Omental fat pad (tissue), 4 donors: ENCODE results near the gene IBSP. TPM values are rescaled to one million over a fixed set of nuclear protein-coding genes. Genes with fewer than 3 reads are reported as not detected.

Source experiments
- ATAC-seq: fragments of 150-250 bp; one replicate; pipeline ENCODE4 v1.9.1; 2016; ENCODE audit warnings: mild to moderate bottlenecking, moderate library complexity; ENCODE audit not compliant: low FRiP score
- DNase-seq: peaks from one replicate; pipeline ENCODE4 v3.0.0-alpha.2; 2019; ENCODE audit warnings: low spot score
- CTCF ChIP-seq, 3 donors: fragments of 450-650 bp; IDR thresholded peaks; one replicate each; pipeline ENCODE4 v1.5.1; 2016 to 2017; ENCODE audit warnings: antibody characterized with exemption in 3 of 3, mild to moderate bottlenecking in 3 of 3, moderate library complexity in 2 of 3
- total RNA-seq, 4 donors: library from RNA; depleted of rRNA; stranded (reverse); fragments of >200 nt; gene quantifications; one replicate each; pipeline ENCODE4 v1.1.0, GENCODE V29; 2016

IBSP gene
- total RNA-seq, 4 donors from 2014 or later, result not detected

GRCh38 chr4:87853891-87854290, 54.5 kb downstream of the IBSP start:
- ATAC-seq (no peak), DNase-seq (no peak)
- TF ChIP-seq CTCF (IDR thresholded peaks at IDR 0.05), result no peak

GRCh38 chr4:87855559-87855958, 56.2 kb downstream of the IBSP start:
- no peak for TF ChIP-seq CTCF (IDR thresholded peaks at IDR 0.05)
- no peak for ATAC-seq
- no peak for DNase-seq

- DNase-seq, result no peak
- ATAC-seq, result no peak
- no peak for TF ChIP-seq CTCF (IDR thresholded peaks at IDR 0.05)
These were observed 57.5 kb downstream of the IBSP start for GRCh38 chr4:87856816-87857215.

DNA sequence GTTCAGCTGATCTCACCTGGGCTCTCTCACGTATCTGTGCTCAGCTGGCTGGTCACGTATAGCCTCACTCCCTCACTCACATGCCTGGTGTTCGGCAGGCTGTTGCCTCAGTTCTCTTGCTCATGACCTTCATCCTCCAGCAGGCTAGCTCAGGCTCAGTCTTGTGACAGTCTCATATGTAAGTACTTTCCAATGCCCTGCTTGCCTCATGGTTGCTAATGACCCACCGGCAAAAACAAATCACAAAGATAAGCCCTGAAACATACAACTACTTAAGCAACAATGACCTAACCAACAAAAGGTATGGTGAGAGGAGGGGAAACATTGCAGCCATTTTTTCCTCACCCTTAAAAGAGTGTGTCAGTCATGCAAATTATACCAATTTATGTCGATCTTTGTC, 58.4 kb downstream of the IBSP start:
- no peak for TF ChIP-seq CTCF (IDR thresholded peaks at IDR 0.05)
- DNase-seq (no peak), ATAC-seq (no peak)

Other genes with a start within 250 kb of the IBSP start
- gene DSPP, start 191.0 kb upstream of the IBSP start, total RNA-seq, result not detected
- not detected for gene DMP1, start 149.3 kb upstream of the IBSP start, total RNA-seq
- not detected for gene MEPE, start 33.4 kb downstream of the IBSP start, total RNA-seq
- gene SPP1, start 176.2 kb downstream of the IBSP start, total RNA-seq, result 1,000 to 10,000 TPM in 1 of 4 donors, 10 to 100 TPM in 1, 1 to 10 TPM in 2; 7.9 to 1,073 (median 45.8) TPM
- gene PKD2, start 208.1 kb downstream of the IBSP start, total RNA-seq, result 100 to 1,000 TPM in 1 of 4 donors, 10 to 100 TPM in 3; 66.5 to 130 (median 88.6) TPM